GM19463 (cell line): ENCODE results near the gene METTL3.

Experiments used
- ATAC-seq: cut with Tn5 transposase; IDR thresholded peaks from one replicate; pipeline ENCODE4 v1.9.1; 2021; ENCODE audit warnings: mild to moderate bottlenecking, moderate library complexity; ENCODE audit not compliant: unreplicated experiment

The METTL3 gene

DNA sequence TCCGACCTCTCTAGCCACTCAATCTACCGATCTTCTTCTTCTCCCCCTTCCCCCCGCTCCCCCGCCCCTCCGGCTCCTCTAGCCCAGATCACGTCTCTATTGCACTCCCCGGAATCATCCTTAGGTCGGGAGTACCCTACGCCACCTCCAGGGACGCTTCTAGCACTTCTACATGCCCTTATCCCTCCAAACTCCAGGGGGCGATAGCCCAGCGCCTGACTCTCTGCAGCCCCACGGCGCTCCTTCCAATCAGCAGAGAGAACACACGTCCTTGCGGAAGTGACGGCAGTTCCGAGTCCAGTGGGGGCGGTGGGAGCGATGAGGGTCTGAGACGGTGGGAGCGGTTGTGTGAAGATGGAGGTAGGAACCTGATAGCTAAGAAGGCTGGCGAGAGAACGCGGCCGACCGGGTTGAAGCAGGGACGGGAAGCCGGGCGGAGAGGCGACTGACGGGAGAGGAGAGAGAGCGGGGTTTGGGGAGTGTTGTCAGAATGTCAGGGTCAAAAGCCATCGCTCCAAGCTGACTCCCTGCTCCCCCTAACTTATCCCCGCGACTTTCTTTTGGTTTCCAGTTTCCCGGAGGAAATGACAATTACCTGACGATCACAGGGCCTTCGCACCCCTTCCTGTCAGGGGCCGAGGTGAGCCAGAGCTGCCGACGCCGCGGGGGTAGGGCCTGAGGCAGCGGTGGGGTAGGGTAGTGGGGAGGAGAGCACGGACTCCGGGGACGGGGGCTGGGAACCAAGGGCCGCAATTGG lies 34.0 kb downstream of the METTL3 start, which contains the start of the genes RAB2B and TOX4:
Gene RAB2B, minus strand, starts transcription at position 35 of the 757 bp plus-strand sequence. CDS start 87 bp downstream, outside the sequence.
Gene TOX4, plus strand, starts transcription at position 271 of the 757 bp plus-strand sequence. Its CDS starts 84 bp downstream, at position 355.
- ATAC-seq: peak; percentile 99

DNA sequence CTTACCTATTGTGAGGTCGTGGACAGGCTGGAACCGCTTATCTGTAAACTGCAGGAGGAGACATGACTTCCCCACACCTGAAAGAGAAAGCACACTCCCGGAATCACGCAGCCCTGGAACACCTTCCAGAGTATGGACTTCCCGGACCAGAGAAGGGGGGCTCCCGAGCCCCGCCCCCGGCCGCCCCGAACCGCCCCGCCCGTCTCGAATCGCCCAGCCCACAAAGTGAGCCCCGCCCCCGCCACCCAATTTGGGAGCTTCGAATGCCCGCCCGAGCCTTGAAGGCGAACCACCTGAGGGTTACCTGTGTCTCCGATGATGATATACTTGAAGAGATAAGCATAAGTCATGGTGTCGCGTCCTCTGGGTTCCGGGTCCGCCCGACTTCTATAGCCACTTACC lies 34.6 kb downstream of the METTL3 start:
- peak; percentile 25 for ATAC-seq

DNA sequence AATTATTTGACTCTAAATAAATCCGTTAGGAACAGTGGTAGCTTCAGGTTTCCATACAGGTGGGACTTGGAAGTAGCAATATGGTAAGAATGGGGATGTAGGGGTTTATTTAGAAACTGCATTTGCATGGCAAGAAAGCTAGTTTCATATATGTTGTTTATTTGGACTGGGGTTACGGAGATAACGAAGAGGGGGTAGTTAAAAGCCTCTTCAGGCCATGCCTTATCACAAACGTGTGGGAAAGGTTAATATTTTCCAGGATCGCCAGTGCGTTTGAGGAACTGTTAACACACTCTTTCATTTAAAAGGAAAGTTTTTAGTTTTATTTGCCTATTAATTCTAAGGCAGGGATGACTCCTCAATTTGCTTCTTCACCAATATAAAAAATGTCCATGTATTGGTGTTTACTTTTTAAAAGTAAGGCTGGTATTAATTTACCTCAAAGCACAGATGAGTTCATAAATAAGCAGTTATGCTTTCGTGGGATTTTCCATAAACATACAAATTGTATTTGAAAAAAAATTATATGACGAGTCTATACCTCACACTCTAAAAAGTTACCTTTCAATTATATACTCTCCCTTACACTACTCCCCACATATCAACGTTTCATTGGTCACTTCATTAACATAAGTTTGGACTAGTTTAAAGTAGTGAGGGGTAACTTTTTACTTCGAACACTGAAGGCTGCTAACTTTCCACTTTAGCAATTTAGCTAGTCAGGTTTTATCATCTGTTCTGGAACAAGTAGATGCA lies 35.2 kb downstream of the METTL3 start:
- no peak for ATAC-seq

DNA sequence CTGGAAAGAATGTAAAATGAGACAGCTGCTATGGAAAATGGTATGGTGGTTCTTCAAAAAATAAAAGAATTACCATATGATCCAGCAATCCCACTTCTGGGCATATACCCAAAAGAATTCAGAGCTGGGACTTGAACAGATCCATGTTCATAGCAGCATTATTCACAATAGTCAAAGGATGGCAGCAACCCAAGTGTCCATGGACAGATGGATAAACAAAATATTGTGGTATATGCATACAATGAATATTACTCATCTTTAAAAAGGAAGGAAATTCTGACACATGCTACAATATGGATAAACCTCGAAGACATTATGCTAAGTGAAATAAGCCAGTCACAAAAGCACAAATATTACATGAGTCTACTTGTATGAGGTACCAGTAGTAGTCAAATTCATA lies 43.5 kb downstream of the METTL3 start:
- ATAC-seq: no peak

DNA sequence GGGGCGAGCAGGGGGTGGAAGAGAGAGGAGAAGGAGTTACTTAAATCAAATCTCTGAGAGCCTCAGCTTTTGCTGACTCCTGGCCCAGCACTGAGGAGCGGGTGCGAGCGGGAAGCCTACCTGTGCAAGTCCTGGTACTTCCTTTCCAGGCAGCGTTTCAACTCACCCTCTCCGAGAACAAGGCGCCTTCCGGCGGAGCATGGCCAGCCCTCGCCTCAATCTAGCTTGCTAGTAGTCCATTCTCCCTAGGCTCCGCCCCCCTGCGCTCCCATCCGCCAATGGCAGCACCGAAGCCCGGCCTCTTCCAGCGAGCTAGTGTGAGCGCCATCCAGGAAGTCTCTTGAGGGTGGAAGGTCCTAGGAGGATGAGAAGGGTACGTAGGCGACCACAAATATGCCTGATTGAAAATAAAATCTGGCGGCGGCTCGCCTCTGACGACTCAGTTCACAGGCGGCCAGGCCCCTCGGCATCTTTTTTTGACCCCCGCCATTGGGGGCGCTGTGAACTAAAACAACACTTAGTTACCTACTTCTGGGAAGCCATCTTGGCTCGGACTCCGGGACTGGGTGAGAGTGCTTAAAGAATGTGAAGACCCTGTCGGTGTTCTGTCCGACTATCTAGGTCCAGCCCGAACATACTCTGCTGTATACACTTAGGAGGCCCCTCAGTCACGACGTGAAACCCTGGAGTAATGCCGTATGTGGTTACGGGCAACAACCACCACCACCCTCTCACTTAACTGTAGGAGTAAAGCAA lies 55.0 kb downstream of the METTL3 start, which contains the start of gene CHD8:
Gene CHD8, minus strand, starts transcription at position 212 of the 756 bp plus-strand sequence. CDS start 24,480 bp downstream, outside the sequence.
- ATAC-seq: peak; percentile 98

DNA sequence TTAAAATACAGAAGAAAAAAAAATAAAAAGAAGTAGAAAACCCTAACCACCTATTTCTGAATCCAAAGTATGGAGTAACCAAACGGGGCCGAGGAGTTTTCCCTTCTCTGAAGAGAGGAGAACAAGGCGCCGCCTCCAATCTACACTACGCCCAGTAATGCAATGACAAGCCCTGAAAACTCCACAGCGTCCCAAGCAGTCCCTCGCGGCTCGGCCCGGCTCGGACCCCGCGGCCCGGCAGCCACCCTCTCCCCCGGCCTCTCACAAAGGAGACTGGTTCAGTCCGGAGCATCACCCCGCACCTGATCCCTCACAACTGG lies 55.6 kb downstream of the METTL3 start:
- ATAC-seq: peak; percentile 11

DNA sequence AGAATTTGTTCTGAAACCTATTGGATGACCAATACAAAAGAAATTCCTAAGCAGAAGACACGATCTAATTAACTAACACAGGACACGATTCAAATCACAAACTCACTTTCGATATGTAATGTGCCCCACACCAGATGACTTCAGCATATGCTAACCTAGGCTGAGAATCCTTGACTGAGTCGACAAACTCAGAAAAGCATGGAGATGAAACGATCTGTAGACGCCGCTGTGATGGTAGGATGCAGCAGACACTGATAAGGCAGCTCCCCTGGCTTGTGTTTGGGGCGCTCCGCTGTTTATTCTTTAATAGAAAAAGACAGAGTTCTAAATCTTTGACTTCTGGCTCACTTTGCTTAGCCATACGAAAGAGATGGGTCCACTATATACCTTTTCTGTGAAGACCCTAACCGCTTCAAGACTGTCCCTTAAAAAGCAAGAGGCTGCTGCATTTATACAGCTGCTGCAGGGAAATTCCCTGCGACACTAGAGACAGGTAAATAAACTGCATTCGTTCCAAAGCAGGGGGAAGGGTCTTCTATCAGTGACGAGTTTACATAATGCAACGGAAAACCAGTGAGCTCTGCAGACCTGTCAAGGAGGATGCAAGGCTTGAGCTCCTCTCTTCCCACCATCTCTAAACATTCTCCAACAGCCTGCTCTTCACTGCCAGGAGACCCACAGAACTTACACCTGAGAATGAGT lies 56.1 kb downstream of the METTL3 start:
- no peak for ATAC-seq

DNA sequence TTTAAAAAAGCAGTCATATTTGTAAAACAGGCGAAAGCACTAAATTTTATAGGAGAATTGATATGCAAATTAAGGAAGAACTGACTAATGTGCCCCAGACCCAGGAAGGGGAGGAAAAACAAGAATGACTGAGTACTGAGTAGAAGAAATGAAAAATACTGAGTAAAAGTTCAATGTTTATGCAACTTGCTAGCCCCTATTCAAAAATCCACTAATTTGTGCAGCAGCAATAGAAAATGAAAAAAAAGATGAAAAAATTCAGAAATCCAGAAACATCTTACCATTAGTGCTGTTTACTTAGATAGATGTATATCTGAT lies 61.3 kb downstream of the METTL3 start:
- ATAC-seq: no peak
